ENCODE data around the gene RAX2. TPM values are rescaled to one million over a fixed set of nuclear protein-coding genes. Genes with fewer than 3 reads are reported as not detected.

Gene RAX2
- total and polyA plus RNA-seq, 2 donors from 2014 or later: not detected

DNA sequence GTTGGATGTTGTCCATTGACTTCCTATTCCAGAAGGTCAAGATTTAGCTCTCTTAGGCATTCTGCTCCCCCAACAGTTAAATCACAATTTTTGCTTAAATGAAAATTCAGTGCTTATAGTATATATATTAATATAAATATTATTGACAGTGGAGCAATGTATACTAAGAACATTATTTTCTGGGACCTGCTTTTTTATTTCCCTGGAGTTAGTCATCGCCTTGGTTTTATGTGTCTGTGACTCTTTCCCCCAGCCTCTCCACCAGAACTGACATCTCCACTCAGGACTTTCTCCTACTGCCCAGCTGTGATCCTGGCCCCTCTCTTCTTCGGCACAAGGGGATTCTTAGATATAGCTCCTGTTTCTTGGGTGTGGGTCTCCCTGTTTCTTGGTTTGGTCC lies 24.3 kb upstream of the RAX2 start:
- H3K4me1 ChIP-seq (ENCODE audit: control insufficient read depth in 2 of 3, insufficient read depth in 2 of 3, low read depth in 1 of 3, low read length in 3 of 3): peaks cover 0 to 2% (median 0%) of the 10 kb centered on the region in 3 donors
- no peak for DNase-seq
- intact Hi-C loops (cut with DNase I): no loop called here
- no peak overlapping the region for H3K4me3 ChIP-seq (ENCODE audit: low read length in 3 of 3)
- H3K36me3 ChIP-seq (ENCODE audit: control insufficient read depth in 2 of 3, insufficient read depth in 3 of 3, low read length in 3 of 3): no peaks in the 10 kb centered on the region
- TF ChIP-seq, protein P1, sequence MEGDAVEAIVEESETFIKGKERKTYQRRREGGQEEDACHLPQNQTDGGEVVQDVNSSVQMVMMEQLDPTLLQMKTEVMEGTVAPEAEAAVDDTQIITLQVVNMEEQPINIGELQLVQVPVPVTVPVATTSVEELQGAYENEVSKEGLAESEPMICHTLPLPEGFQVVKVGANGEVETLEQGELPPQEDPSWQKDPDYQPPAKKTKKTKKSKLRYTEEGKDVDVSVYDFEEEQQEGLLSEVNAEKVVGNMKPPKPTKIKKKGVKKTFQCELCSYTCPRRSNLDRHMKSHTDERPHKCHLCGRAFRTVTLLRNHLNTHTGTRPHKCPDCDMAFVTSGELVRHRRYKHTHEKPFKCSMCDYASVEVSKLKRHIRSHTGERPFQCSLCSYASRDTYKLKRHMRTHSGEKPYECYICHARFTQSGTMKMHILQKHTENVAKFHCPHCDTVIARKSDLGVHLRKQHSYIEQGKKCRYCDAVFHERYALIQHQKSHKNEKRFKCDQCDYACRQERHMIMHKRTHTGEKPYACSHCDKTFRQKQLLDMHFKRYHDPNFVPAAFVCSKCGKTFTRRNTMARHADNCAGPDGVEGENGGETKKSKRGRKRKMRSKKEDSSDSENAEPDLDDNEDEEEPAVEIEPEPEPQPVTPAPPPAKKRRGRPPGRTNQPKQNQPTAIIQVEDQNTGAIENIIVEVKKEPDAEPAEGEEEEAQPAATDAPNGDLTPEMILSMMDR (IDR thresholded peaks at IDR 0.05; ENCODE audit: borderline replicate concordance, extremely low read depth, insufficient read depth): no peak
- FAIRE-seq: no peak
- peaks cover 0 to 4% (median 0%) of the 10 kb centered on the region in 3 donors for H3K9me3 ChIP-seq (ENCODE audit: control insufficient read depth in 2 of 3, insufficient read depth in 1 of 3, low read length in 3 of 3)
- no peak overlapping the region for H3K9ac ChIP-seq (ENCODE audit: low read length in 3 of 3)
- H3K27ac ChIP-seq (ENCODE audit: low read depth in 2 of 2, low read length in 2 of 2): no peak overlapping the region
- peaks cover 4% of the 10 kb centered on the region for H3K27me3 ChIP-seq (ENCODE audit: control insufficient read depth, insufficient read depth, low read length)

DNA sequence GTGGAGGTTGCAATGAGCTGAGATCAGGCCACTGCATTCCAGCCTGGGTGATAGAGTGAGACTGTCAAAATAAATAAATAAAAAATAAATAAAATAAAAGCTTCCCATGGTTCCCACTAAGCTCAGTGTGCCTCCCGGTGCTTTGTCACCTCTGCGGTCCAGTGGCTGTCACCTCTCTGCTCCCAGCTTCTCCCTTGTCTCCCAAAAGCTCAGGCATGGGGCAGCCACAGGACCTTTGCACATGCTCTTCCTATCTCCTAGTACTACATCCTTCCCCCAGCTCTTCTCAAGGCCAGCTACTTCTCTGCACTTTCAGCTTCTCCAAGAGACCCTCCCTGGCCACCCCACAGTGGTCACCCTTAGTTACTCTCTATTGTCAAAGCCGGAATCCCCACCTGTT lies 21.8 kb upstream of the RAX2 start:
- H3K9me3 ChIP-seq (ENCODE audit: control insufficient read depth in 2 of 3, insufficient read depth in 1 of 3, low read length in 3 of 3): peaks cover 0 to 4% (median 0%) of the 10 kb centered on the region in 3 donors
- FAIRE-seq: no peak
- DNase-seq: no peak

DNA sequence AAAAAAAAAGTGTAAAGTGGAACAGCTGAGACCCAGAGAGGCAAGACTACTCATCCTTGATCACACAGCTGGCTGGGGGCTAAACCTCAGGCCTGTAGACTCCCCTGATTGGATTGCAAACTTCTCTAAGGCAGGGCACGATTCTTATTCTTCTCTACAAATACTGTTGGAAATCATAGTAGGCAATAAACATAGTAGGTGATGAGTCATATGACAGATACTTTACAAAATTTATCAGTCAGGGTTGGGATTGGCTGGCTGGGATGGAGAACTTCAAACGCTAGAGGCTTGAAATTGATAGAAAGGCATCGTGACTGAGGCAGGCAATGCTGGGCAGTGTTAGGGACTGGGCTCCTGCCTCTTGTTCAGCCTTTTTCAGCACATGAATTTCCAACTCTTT lies 20.1 kb upstream of the RAX2 start:
- no peak overlapping the region for H3K4me3 ChIP-seq (ENCODE audit: low read length in 3 of 3)
- intact Hi-C loops (cut with DNase I): no loop called here

More for the DNA sequence above, 21.8 kb upstream of the RAX2 start:
- no peaks in the 10 kb centered on the region for H3K27me3 ChIP-seq (ENCODE audit: control insufficient read depth, insufficient read depth, low read length)
- H3K9ac ChIP-seq (ENCODE audit: low read length in 3 of 3): no peak overlapping the region
- H3K36me3 ChIP-seq (ENCODE audit: control insufficient read depth in 2 of 3, insufficient read depth in 3 of 3, low read length in 3 of 3): no peaks in the 10 kb centered on the region
- TF ChIP-seq, protein P1 (IDR thresholded peaks at IDR 0.05; ENCODE audit: borderline replicate concordance, extremely low read depth, insufficient read depth): no peak
- H3K4me1 ChIP-seq (ENCODE audit: control insufficient read depth in 2 of 3, insufficient read depth in 2 of 3, low read depth in 1 of 3, low read length in 3 of 3): no peaks in the 10 kb centered on the region
- intact Hi-C loops (cut with DNase I): no loop called here
- no peak overlapping the region for H3K4me3 ChIP-seq (ENCODE audit: low read length in 3 of 3)
- no peak overlapping the region for H3K27ac ChIP-seq (ENCODE audit: low read depth in 2 of 2, low read length in 2 of 2)

More for the DNA sequence above, 20.1 kb upstream of the RAX2 start:
- Histone ChIP-seq H3K9ac (ENCODE audit: low read length in 3 of 3) (no peak overlapping the region), H3K27me3 (ENCODE audit: control insufficient read depth, insufficient read depth, low read length) (no peaks in the 10 kb centered on the region), H3K4me1 (ENCODE audit: control insufficient read depth in 2 of 3, insufficient read depth in 2 of 3, low read depth in 1 of 3, low read length in 3 of 3) (no peaks in the 10 kb centered on the region), H3K36me3 (ENCODE audit: control insufficient read depth in 2 of 3, insufficient read depth in 3 of 3, low read length in 3 of 3) (no peaks in the 10 kb centered on the region), H3K9me3 (ENCODE audit: control insufficient read depth in 2 of 3, insufficient read depth in 1 of 3, low read length in 3 of 3) (peaks cover 0 to 4% (median 0%) of the 10 kb centered on the region in 3 donors), H3K27ac (ENCODE audit: low read depth in 2 of 2, low read length in 2 of 2) (no peak overlapping the region)
- DNase-seq: no peak
- TF ChIP-seq, protein P1 (IDR thresholded peaks at IDR 0.05; ENCODE audit: borderline replicate concordance, extremely low read depth, insufficient read depth): no peak
- FAIRE-seq: no peak
